ENCODE results near the gene TMEM72.

TMEM72 gene

GRCh38 chr10:44917848-44918247 lies 6.7 kb downstream of the TMEM72 start:
- ATAC-seq (ENCODE audit: insufficient read depth, low read depth) = no peak
- Histone ChIP-seq H3K27me3 (ENCODE audit: insufficient read depth, low read length, poor library complexity) (no peaks in the 10 kb centered on the region), H3K36me3 (ENCODE audit: insufficient read depth, low read length) (no peaks in the 10 kb centered on the region), H3K9me3 (ENCODE audit: insufficient read depth, low read length, severe bottlenecking) (peaks cover 2% of the 10 kb centered on the region), H3K9ac (ENCODE audit: low read depth, low read length) (no peak overlapping the region), H4K20me1 (ENCODE audit: insufficient read depth, low read length) (no peaks in the 10 kb centered on the region), H2AFZ (ENCODE audit: low read depth, low read length) (no peak overlapping the region), H3K4me2 (ENCODE audit: insufficient read depth, low read length) (no peak overlapping the region), H3K4me1 (ENCODE audit: insufficient read depth, low read length) (peaks cover 26% of the 10 kb centered on the region), H3K27ac (ENCODE audit: low read length) (no peak overlapping the region), H3K79me2 (ENCODE audit: insufficient read depth, low read length) (no peaks in the 10 kb centered on the region), H3K4me3 (ENCODE audit: low read depth in 1 of 2, low read length in 2 of 2) (no peak overlapping the region)
- DNase-seq = no peak
- TF ChIP-seq CTCF (IDR thresholded peaks at IDR 0.05; ENCODE audit: borderline replicate concordance, extremely low read depth, low read length, poor library complexity, severe bottlenecking) = no peak
- no peak for TF ChIP-seq EZH2 (IDR thresholded peaks at IDR 0.05; ENCODE audit: borderline replicate concordance, low read depth, low read length, severe bottlenecking)

- H2AFZ ChIP-seq (ENCODE audit: low read depth, low read length) = no peak overlapping the region
- H4K20me1 ChIP-seq (ENCODE audit: insufficient read depth, low read length) = no peaks in the 10 kb centered on the region
- H3K79me2 ChIP-seq (ENCODE audit: insufficient read depth, low read length) = no peaks in the 10 kb centered on the region
- no peak for ATAC-seq (ENCODE audit: insufficient read depth, low read depth)
- no peak overlapping the region for H3K4me3 ChIP-seq (ENCODE audit: low read depth in 1 of 2, low read length in 2 of 2)
- DNase-seq = no peak
- no peak for TF ChIP-seq EZH2 (IDR thresholded peaks at IDR 0.05; ENCODE audit: borderline replicate concordance, low read depth, low read length, severe bottlenecking)
- no peak for TF ChIP-seq CTCF (IDR thresholded peaks at IDR 0.05; ENCODE audit: borderline replicate concordance, extremely low read depth, low read length, poor library complexity, severe bottlenecking)
- no peaks in the 10 kb centered on the region for H3K36me3 ChIP-seq (ENCODE audit: insufficient read depth, low read length)
- H3K4me1 ChIP-seq (ENCODE audit: insufficient read depth, low read length) = peaks cover 2% of the 10 kb centered on the region
- no peak overlapping the region for H3K27ac ChIP-seq (ENCODE audit: low read length)
- H3K9me3 ChIP-seq (ENCODE audit: insufficient read depth, low read length, severe bottlenecking) = peaks cover 2% of the 10 kb centered on the region
- no peak overlapping the region for H3K9ac ChIP-seq (ENCODE audit: low read depth, low read length)
- no peaks in the 10 kb centered on the region for H3K27me3 ChIP-seq (ENCODE audit: insufficient read depth, low read length, poor library complexity)
- no peak overlapping the region for H3K4me2 ChIP-seq (ENCODE audit: insufficient read depth, low read length)
These were observed 9.1 kb downstream of the TMEM72 start for GRCh38 chr10:44920252-44920651.

GRCh38 chr10:44921061-44921460 lies 9.9 kb downstream of the TMEM72 start:
- DNase-seq (no peak), ATAC-seq (ENCODE audit: insufficient read depth, low read depth) (no peak)
- Histone ChIP-seq H3K27ac (ENCODE audit: low read length) (no peak overlapping the region), H3K9me3 (ENCODE audit: insufficient read depth, low read length, severe bottlenecking) (peaks cover 2% of the 10 kb centered on the region), H4K20me1 (ENCODE audit: insufficient read depth, low read length) (no peaks in the 10 kb centered on the region), H3K9ac (ENCODE audit: low read depth, low read length) (no peak overlapping the region), H3K4me3 (ENCODE audit: low read depth in 1 of 2, low read length in 2 of 2) (no peak overlapping the region), H2AFZ (ENCODE audit: low read depth, low read length) (no peak overlapping the region), H3K27me3 (ENCODE audit: insufficient read depth, low read length, poor library complexity) (no peaks in the 10 kb centered on the region), H3K36me3 (ENCODE audit: insufficient read depth, low read length) (no peaks in the 10 kb centered on the region), H3K4me1 (ENCODE audit: insufficient read depth, low read length) (no peaks in the 10 kb centered on the region), H3K79me2 (ENCODE audit: insufficient read depth, low read length) (no peaks in the 10 kb centered on the region), H3K4me2 (ENCODE audit: insufficient read depth, low read length) (no peak overlapping the region)
- TF ChIP-seq EZH2 (IDR thresholded peaks at IDR 0.05; ENCODE audit: borderline replicate concordance, low read depth, low read length, severe bottlenecking) (no peak), CTCF (IDR thresholded peaks at IDR 0.05; ENCODE audit: borderline replicate concordance, extremely low read depth, low read length, poor library complexity, severe bottlenecking) (no peak)

GRCh38 chr10:44921506-44921905 lies 10.4 kb downstream of the TMEM72 start:
- Histone ChIP-seq H3K79me2 (ENCODE audit: insufficient read depth, low read length) (no peaks in the 10 kb centered on the region), H3K9me3 (ENCODE audit: insufficient read depth, low read length, severe bottlenecking) (peaks cover 2% of the 10 kb centered on the region), H3K4me2 (ENCODE audit: insufficient read depth, low read length) (no peak overlapping the region), H3K4me3 (ENCODE audit: low read depth in 1 of 2, low read length in 2 of 2) (no peak overlapping the region), H4K20me1 (ENCODE audit: insufficient read depth, low read length) (no peaks in the 10 kb centered on the region), H3K4me1 (ENCODE audit: insufficient read depth, low read length) (no peaks in the 10 kb centered on the region), H2AFZ (ENCODE audit: low read depth, low read length) (no peak overlapping the region), H3K36me3 (ENCODE audit: insufficient read depth, low read length) (no peaks in the 10 kb centered on the region), H3K27ac (ENCODE audit: low read length) (no peak overlapping the region), H3K27me3 (ENCODE audit: insufficient read depth, low read length, poor library complexity) (no peaks in the 10 kb centered on the region), H3K9ac (ENCODE audit: low read depth, low read length) (no peak overlapping the region)
- TF ChIP-seq CTCF (IDR thresholded peaks at IDR 0.05; ENCODE audit: borderline replicate concordance, extremely low read depth, low read length, poor library complexity, severe bottlenecking) (no peak), EZH2 (IDR thresholded peaks at IDR 0.05; ENCODE audit: borderline replicate concordance, low read depth, low read length, severe bottlenecking) (no peak)
- ATAC-seq (ENCODE audit: insufficient read depth, low read depth) (no peak), DNase-seq (no peak)

Measured in DND-41 (cell line).